Neural progenitor cell (in vitro differentiated cells): Measurements from ENCODE around the gene RRAGD. TPM values are rescaled to one million over a fixed set of nuclear protein-coding genes. Genes with fewer than 3 reads are reported as not detected.
A peak's percentile ranks its signal among the peaks of the same experiment; 100 is the strongest.

Experiments
- DNase-seq: peaks from one replicate; pipeline ENCODE4 v3.0.0-alpha.2; 2016; ENCODE audit warnings: low spot score
- H2AFZ ChIP-seq: fragments of 200-600 bp; sonication (generic); replicated peaks from 2 replicates; pipeline ENCODE4 v1.6.1; 2016; ENCODE audit warnings: antibody characterized with exemption
- H3F3A ChIP-seq: fragments of 200-600 bp; sonication (generic); 2 replicates; pipeline ENCODE4 v1.6.1; 2016; ENCODE audit warnings: antibody characterized with exemption, low read depth
- H3K27ac ChIP-seq: fragments of 200-600 bp; sonication (generic); 2 replicates; pipeline ENCODE4 v1.5.1; 2016; ENCODE audit warnings: mild to moderate bottlenecking
- H3K27me3 ChIP-seq: fragments of 200-600 bp; sonication (generic); 2 replicates; pipeline ENCODE4 v1.6.1; 2016; ENCODE audit warnings: mild to moderate bottlenecking, moderate library complexity
- H3K36me3 ChIP-seq: fragments of 200-600 bp; sonication (generic); 2 replicates; pipeline ENCODE4 v1.5.1; 2016
- H3K4me1 ChIP-seq: fragments of 200-600 bp; sonication (generic); 2 replicates; pipeline ENCODE4 v1.6.1; 2016; ENCODE audit warnings: mixed run types
- H3K4me2 ChIP-seq: fragments of 200-600 bp; sonication (generic); 2 replicates; pipeline ENCODE4 v1.6.1; 2016
- H3K4me3 ChIP-seq: fragments of 200-600 bp; sonication (generic); 2 replicates; pipeline ENCODE4 v1.5.1; 2016
- H3K79me2 ChIP-seq: fragments of 200-600 bp; sonication (generic); 2 replicates; pipeline ENCODE4 v1.6.1; 2016; ENCODE audit warnings: low read depth
- H3K9ac ChIP-seq: fragments of 200-600 bp; sonication (generic); 2 replicates; pipeline ENCODE4 v1.6.1; 2016
- H3K9me3 ChIP-seq: fragments of 200-600 bp; sonication (generic); 2 replicates; pipeline ENCODE4 v1.5.1; 2016; ENCODE audit warnings: low read depth
- H4K20me1 ChIP-seq: fragments of 200-600 bp; sonication (generic); 2 replicates; pipeline ENCODE4 v1.6.1; 2016; ENCODE audit warnings: low read depth
- H3K27ac Mint-ChIP-seq: 3 replicates; pipeline ENCODE4 v1.8.0; 2021; ENCODE audit warnings: mixed read lengths
- H3K27me3 Mint-ChIP-seq: 2 replicates; pipeline ENCODE4 v1.8.0; 2022; ENCODE audit warnings: low read depth, mild to moderate bottlenecking, inconsistent platforms, moderate library complexity, mixed read lengths; ENCODE audit not compliant: insufficient read depth
- H3K36me3 Mint-ChIP-seq: 3 replicates; pipeline ENCODE4 v1.8.0; 2021; ENCODE audit warnings: mixed read lengths
- H3K4me1 Mint-ChIP-seq: 3 replicates; pipeline ENCODE4 v1.8.0; 2021; ENCODE audit warnings: mixed read lengths
- H3K4me3 Mint-ChIP-seq: 3 replicates; pipeline ENCODE4 v1.8.0; 2021; ENCODE audit warnings: mild to moderate bottlenecking, moderate library complexity, mixed read lengths
- H3K9me3 Mint-ChIP-seq: 3 replicates; pipeline ENCODE4 v1.8.0; 2020; ENCODE audit warnings: mixed read lengths
- EZH2 ChIP-seq: fragments of 200-600 bp; sonication (generic); IDR thresholded peaks from 2 replicates; pipeline ENCODE4 v1.6.1; 2017; ENCODE audit warnings: antibody characterized with exemption, mild to moderate bottlenecking, moderate library complexity
- EZH2phosphoT487 ChIP-seq: fragments of 200-600 bp; sonication (generic); IDR thresholded peaks from 2 replicates; pipeline ENCODE4 v1.6.1; 2017; ENCODE audit warnings: antibody characterized with exemption
- total RNA-seq: library from RNA; depleted of rRNA; stranded (reverse); fragments of >200 nt; gene quantifications from 2 replicates; pipeline ENCODE4 v1.2.3, GENCODE V29; 2015; ENCODE audit warnings: low replicate concordance
- TF ChIP-seq, protein P1 (sequence below): fragments of 200-600 bp; sonication (generic); IDR thresholded peaks from 2 replicates; pipeline ENCODE4 v1.5.1; 2017; ENCODE audit warnings: antibody characterized with exemption, mild to moderate bottlenecking

Gene RRAGD
- total RNA-seq, 1 donor from 2014 or later: 20.7 TPM

DNA sequence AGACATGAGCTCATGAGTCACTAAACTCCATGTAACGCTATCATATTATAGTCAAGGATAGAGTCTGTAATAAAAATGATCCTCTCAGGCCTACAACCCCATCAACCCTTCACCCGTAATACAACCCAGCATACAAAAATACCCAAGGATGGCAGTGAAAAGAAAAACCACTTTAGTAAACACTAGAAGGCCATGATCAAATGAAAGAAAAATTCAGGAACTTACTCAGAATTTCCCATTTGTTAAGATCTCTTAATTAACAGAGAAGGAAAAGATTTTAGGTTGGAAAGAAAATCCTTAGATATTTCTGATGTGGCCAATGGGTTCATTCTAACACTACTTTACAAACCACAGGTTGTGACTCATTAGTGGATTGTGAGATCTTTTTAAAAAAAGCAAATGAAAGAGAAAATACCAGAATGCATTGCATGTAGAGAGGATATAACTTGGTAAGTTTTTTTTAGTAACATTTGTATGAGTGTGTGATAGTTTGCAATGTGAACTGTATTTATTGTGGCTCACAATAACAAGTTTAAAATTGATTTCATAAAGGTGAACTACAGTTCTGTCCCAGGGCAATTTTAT, 51.6 kb downstream of the RRAGD start:
- H3K4me2 ChIP-seq: no peak overlapping the region
- peaks cover 5% of the 10 kb centered on the region for H3K4me1 Mint-ChIP-seq
- no peak overlapping the region for H3K9ac ChIP-seq
- H3K27ac Mint-ChIP-seq: no peak overlapping the region
- no peaks in the 10 kb centered on the region for H3K27me3 Mint-ChIP-seq
- no peak overlapping the region for H3K4me3 Mint-ChIP-seq
- no peaks in the 10 kb centered on the region for H3K9me3 Mint-ChIP-seq
- H3K36me3 Mint-ChIP-seq: peaks cover 3% of the 10 kb centered on the region
- peaks cover 14% of the 10 kb centered on the region for H3F3A ChIP-seq
- no peaks in the 10 kb centered on the region for H4K20me1 ChIP-seq
- H3K27ac ChIP-seq: no peak overlapping the region
- no peak for DNase-seq
- H3K4me3 ChIP-seq: no peak overlapping the region
- no peaks in the 10 kb centered on the region for H3K27me3 ChIP-seq
- TF ChIP-seq EZH2 (no peak), EZH2phosphoT487 (no peak)
- TF ChIP-seq, protein P1, sequence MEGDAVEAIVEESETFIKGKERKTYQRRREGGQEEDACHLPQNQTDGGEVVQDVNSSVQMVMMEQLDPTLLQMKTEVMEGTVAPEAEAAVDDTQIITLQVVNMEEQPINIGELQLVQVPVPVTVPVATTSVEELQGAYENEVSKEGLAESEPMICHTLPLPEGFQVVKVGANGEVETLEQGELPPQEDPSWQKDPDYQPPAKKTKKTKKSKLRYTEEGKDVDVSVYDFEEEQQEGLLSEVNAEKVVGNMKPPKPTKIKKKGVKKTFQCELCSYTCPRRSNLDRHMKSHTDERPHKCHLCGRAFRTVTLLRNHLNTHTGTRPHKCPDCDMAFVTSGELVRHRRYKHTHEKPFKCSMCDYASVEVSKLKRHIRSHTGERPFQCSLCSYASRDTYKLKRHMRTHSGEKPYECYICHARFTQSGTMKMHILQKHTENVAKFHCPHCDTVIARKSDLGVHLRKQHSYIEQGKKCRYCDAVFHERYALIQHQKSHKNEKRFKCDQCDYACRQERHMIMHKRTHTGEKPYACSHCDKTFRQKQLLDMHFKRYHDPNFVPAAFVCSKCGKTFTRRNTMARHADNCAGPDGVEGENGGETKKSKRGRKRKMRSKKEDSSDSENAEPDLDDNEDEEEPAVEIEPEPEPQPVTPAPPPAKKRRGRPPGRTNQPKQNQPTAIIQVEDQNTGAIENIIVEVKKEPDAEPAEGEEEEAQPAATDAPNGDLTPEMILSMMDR: no peak
- no peaks in the 10 kb centered on the region for H3K9me3 ChIP-seq
- H3K79me2 ChIP-seq: no peaks in the 10 kb centered on the region
- H2AFZ ChIP-seq: no peak overlapping the region
- peaks cover 13% of the 10 kb centered on the region for H3K4me1 ChIP-seq
- H3K36me3 ChIP-seq: no peaks in the 10 kb centered on the region

GRCh38 chr6:89359561-89359960, 52.5 kb downstream of the RRAGD start:
- Histone ChIP-seq H3K4me2 (peak overlapping the region; percentile 50), H3F3A (peaks cover 15% of the 10 kb centered on the region), H4K20me1 (no peaks in the 10 kb centered on the region), H3K27me3 (no peaks in the 10 kb centered on the region), H3K27ac (peak overlapping the region; percentile 24), H3K9ac (no peak overlapping the region), H3K4me1 (peaks cover 14% of the 10 kb centered on the region), H3K36me3 (no peaks in the 10 kb centered on the region), H3K4me3 (no peak overlapping the region), H3K79me2 (no peaks in the 10 kb centered on the region), H3K9me3 (no peaks in the 10 kb centered on the region), H2AFZ (no peak overlapping the region)
- no peaks in the 10 kb centered on the region for H3K27me3 Mint-ChIP-seq
- H3K4me1 Mint-ChIP-seq: peaks cover 9% of the 10 kb centered on the region
- H3K27ac Mint-ChIP-seq: no peak overlapping the region
- peak; percentile 72 for DNase-seq
- H3K9me3 Mint-ChIP-seq: no peaks in the 10 kb centered on the region
- TF ChIP-seq, protein P1: no peak
- no peak for TF ChIP-seq EZH2phosphoT487
- H3K36me3 Mint-ChIP-seq: peaks cover 3% of the 10 kb centered on the region
- no peak overlapping the region for H3K4me3 Mint-ChIP-seq

DNA sequence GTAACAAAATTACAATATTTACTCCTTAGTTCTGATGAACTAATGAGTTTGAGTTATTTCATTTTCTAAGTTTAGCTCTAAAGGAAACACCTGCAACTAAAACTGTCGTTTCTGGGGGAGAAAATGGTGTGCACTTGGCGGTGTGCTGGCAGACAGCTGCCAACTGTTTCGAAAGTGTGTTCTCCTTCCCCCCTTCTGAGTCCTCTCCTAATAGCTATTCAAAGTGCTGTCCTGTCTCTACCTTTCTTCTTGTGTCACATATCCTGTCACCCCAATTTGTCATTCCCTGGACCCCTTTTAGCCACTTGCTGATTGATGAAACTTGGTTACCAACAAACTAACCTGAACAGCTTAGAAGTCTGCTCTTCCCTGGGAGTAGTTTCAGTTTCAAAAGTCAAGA, 54.7 kb downstream of the RRAGD start:
- Mint-ChIP-seq H3K9me3 (no peaks in the 10 kb centered on the region), H3K27me3 (no peaks in the 10 kb centered on the region)

More for the DNA sequence above, 54.7 kb downstream of the RRAGD start:
- H3K36me3 Mint-ChIP-seq: peaks cover 1% of the 10 kb centered on the region
- no peak overlapping the region for H3K27ac ChIP-seq
- no peaks in the 10 kb centered on the region for H4K20me1 ChIP-seq
- peak overlapping the region; percentile 40 for H3K27ac Mint-ChIP-seq
- no peak overlapping the region for H3K9ac ChIP-seq
- no peak overlapping the region for H2AFZ ChIP-seq
- no peaks in the 10 kb centered on the region for H3K79me2 ChIP-seq
- no peak overlapping the region for H3K4me3 Mint-ChIP-seq
- H3K9me3 ChIP-seq: no peaks in the 10 kb centered on the region
- peaks cover 22% of the 10 kb centered on the region for H3K4me1 Mint-ChIP-seq
- TF ChIP-seq, protein P1: no peak
- no peak for TF ChIP-seq EZH2
- TF ChIP-seq EZH2phosphoT487: no peak
- no peak for DNase-seq
- H3F3A ChIP-seq: peaks cover 35% of the 10 kb centered on the region
- H3K27me3 ChIP-seq: no peaks in the 10 kb centered on the region
- H3K4me3 ChIP-seq: no peak overlapping the region
- no peaks in the 10 kb centered on the region for H3K36me3 ChIP-seq
- no peak overlapping the region for H3K4me2 ChIP-seq
- H3K4me1 ChIP-seq: peaks cover 27% of the 10 kb centered on the region
